Erythroblast (primary cell): ENCODE data around the gene CRYL1.

Source experiments
- DNase-seq, 2 experiments: peaks; one replicate each; lab custom pipeline; 2025; lab: John Stamatoyannopoulos, UW
- GATA1 ChIP-seq: IDR thresholded peaks from 2 replicates; pipeline ENCODE4 v1.6.1; 2011; ENCODE audit warnings: low read depth, mild to moderate bottlenecking, control low read depth, low read length, moderate library complexity
- POLR2A ChIP-seq: IDR thresholded peaks from 2 replicates; pipeline ENCODE4 v1.6.1; 2011; ENCODE audit warnings: mild to moderate bottlenecking, low read length

Gene CRYL1

GRCh38 chr13:20513466-20513995 is 12.1 kb downstream of the CRYL1 start:
- TF ChIP-seq GATA1 (no peak), POLR2A (no peak)

DNA sequence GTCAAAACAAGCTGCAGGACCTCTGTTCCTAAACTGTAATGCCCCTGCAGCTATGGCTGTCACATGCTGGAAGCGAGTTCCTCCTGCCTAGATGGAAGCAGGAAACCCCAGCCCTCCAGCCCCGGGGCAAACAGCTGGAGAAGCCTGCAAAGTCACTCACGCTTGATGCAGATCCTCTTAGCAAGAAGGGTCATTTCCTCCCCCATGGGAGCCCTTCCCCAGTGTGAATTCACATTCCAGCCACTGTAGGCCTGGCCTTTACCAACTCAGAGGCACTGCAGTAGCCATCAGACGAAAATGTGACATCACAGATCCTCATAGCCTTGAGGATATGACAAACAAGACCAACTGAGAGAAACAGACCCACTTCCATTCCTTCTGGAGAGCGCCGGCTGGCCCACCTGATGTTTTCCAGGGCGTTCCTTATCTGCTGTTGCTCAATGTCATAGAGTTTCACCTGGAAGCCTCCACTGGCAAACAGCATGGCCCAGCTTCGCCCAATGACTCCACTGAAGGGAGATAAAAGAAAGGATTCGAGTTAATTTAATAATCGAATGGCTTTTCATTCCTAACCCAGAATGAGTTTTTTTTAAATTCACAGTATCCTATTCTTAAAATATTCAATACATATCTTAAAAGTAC is 13.5 kb downstream of the CRYL1 start:
- no peak for TF ChIP-seq GATA1
- TF ChIP-seq POLR2A = no peak
- DNase-seq = no peak

More at GRCh38 chr13:20513466-20513995, 12.1 kb downstream of the CRYL1 start:
- DNase-seq = no peak

DNA sequence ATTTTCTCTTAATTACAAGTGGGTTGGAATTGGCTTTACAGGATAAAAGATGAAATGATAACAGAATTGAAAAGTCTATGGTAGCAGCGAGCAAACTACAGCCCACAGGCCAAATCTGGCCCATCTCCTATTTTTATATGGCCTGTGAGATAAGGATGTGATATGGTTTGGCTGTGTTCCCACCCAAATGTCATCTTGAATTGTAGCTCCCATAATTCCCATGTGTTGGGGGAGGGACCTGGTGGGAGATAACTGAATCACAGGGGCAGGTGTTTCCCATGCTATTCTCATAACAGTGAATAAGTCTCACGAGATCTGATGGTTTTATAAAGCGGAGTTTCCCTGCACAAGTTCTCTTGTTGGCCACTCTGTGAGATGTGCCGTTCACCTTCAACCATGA is 19.0 kb downstream of the CRYL1 start:
- peak in 1 of 2 experiments; percentile 16 for DNase-seq
- TF ChIP-seq GATA1 (no peak), POLR2A (no peak)

GRCh38 chr13:20505405-20506366 is 20.0 kb downstream of the CRYL1 start:
- no peak for TF ChIP-seq POLR2A
- no peak for TF ChIP-seq GATA1
- DNase-seq = no peak

DNA sequence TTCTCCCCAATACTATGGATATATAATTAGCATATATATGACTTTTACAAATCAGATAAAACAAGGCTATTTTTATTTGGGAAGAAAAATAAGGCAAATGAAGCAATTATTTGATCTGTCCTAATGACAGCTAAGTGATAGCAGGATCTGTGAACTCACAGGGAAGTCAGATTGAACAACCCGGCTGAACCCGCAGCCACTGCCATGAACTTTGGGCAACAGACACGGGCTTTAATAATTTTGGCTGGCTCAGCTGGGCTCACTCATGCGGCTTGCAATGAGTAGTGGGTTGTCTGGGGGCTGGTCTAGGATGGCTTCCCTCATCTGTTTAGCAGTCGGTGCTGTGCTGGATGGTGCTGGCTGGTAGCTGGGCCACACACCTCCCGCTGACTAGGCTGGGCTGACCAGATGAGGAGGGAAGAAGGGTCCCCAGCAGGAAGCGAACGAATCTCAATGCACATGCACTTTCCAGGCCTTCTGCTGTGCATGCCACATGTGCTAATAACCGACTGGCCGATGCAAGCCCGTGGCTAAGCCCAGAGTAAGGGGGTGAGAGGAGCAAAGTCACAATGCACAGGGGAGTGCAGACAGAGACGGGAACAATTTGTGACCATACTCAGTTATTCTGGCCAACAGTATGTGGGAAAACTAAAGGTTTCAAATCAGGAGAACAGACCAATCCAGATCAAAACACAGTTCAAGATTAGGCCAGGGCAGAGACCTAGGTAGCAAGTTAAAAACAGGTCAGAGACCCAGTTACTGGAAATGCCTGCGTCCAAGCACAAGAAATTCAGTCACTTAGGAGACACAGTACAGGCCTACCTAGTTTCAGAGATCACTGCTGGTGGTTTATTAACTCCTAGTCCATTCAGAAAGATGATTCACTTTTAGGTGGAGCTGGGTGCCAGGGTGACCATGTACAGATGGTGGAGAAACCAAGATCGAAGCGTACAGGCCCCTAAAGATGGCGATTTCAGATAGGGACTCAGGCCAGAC is 22.3 kb downstream of the CRYL1 start:
- no peak for TF ChIP-seq GATA1

DNA sequence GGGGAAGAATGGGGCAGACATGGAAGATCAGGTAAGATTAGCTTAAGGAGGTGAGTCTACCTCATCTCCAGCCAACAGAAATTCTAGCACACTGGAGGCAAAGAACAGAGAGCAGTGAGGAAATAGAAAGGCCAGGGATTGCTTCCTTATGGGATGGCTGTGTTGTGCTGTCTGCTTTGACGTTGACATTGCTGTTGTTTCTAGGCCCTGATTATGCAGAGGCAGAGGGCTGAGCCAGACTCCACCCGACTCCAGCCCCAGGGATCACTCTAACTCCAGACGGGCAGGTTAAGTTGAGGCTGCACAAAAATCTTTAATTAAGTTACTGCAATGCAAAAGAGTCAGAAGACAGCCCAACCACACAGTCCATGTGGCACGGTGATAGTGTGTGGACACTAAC is 24.1 kb downstream of the CRYL1 start:
- DNase-seq = no peak
- no peak for TF ChIP-seq POLR2A
- TF ChIP-seq GATA1 = no peak

More for the DNA sequence above, 22.3 kb downstream of the CRYL1 start:
- DNase-seq = no peak

DNA sequence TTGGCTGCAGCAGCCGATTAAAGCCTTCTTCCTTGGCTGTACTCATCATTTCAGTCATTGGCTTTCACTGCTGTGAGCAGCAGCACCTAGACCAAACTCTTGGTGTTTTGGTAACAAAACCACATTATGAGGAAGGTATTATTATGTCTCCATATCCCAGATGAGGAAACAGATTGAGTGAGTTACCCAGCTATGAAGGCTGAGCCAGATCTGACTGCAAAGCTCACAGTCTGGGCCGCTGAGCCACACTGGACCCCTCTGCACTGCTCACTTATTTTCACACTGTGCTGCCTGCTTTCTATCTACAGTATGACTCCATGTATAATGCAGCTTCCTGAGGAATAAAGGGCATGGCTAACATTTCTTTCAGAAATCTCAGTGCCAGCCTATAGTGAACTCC is 24.5 kb downstream of the CRYL1 start:
- TF ChIP-seq POLR2A (no peak), GATA1 (no peak)
- no peak for DNase-seq

- no peak for TF ChIP-seq POLR2A
- no peak for TF ChIP-seq GATA1
- DNase-seq = no peak
Observed at GRCh38 chr13:20499986-20500385, 25.7 kb downstream of the CRYL1 start.

GRCh38 chr13:20498659-20499058 is 27.0 kb downstream of the CRYL1 start:
- no peak for TF ChIP-seq GATA1
- no peak for TF ChIP-seq POLR2A
- no peak for DNase-seq

DNA sequence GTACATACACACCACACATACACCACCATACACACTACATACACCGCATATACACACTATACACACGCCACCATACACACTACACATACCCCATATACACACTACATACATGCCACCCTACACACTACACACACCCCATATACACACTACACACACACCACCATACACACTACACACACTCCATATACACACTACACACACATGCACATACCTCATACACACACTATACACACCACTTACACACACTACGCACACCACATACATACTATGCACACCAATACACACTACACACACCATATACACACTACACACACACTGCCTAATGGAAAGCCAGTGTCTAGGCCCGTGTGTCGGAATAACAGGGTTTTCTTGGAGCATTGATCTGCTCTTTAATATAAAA is 27.5 kb downstream of the CRYL1 start:
- no peak for TF ChIP-seq POLR2A
- no peak for TF ChIP-seq GATA1
- DNase-seq = no peak

GRCh38 chr13:20497006-20497775 is 28.5 kb downstream of the CRYL1 start:
- DNase-seq = peak in 1 of 2 experiments; percentile 45
- TF ChIP-seq GATA1 = no peak
- no peak for TF ChIP-seq POLR2A

GRCh38 chr13:20495087-20496023 is 30.3 kb downstream of the CRYL1 start:
- TF ChIP-seq POLR2A = no peak
- no peak for TF ChIP-seq GATA1
- peak; percentile 59 to 79 for DNase-seq
